ENCODE data around the gene KRT71. TPM values are rescaled to one million over a fixed set of nuclear protein-coding genes. Genes with fewer than 3 reads are reported as not detected.
"Not testable (repeated sequence)": the region's sequence is repeated elsewhere in the genome, so short reads cannot be mapped to it uniquely, and the experiment has no call there.

Gene KRT71
- total RNA-seq, 1 experiment from 2014 or later = not detected

DNA sequence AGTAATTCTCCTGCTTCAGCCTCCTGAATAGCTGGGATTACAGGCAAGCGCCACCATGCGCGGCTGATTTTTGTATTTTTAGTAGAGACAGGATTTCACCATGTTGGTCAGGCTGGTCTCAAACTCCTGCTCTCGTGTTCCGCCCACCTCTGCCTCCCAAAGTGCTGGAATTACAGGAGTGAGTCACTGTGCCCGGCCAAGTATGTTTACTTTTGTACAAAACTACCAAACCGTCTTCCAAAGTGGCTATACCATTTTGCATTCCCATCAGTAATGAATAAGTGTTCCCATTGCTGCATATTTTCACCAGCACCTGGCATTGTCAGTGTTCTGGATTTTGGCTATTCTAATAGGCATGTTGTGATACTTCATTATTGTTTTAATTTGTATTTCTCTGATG is 51.5 kb downstream of the KRT71 start (continued):
- TF ChIP-seq, protein P1, sequence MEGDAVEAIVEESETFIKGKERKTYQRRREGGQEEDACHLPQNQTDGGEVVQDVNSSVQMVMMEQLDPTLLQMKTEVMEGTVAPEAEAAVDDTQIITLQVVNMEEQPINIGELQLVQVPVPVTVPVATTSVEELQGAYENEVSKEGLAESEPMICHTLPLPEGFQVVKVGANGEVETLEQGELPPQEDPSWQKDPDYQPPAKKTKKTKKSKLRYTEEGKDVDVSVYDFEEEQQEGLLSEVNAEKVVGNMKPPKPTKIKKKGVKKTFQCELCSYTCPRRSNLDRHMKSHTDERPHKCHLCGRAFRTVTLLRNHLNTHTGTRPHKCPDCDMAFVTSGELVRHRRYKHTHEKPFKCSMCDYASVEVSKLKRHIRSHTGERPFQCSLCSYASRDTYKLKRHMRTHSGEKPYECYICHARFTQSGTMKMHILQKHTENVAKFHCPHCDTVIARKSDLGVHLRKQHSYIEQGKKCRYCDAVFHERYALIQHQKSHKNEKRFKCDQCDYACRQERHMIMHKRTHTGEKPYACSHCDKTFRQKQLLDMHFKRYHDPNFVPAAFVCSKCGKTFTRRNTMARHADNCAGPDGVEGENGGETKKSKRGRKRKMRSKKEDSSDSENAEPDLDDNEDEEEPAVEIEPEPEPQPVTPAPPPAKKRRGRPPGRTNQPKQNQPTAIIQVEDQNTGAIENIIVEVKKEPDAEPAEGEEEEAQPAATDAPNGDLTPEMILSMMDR (IDR thresholded peaks at IDR 0.05) = no peak
- TF ChIP-seq, protein P2, sequence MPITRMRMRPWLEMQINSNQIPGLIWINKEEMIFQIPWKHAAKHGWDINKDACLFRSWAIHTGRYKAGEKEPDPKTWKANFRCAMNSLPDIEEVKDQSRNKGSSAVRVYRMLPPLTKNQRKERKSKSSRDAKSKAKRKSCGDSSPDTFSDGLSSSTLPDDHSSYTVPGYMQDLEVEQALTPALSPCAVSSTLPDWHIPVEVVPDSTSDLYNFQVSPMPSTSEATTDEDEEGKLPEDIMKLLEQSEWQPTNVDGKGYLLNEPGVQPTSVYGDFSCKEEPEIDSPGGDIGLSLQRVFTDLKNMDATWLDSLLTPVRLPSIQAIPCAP (CRISPR knock-in tag; IDR thresholded peaks at IDR 0.05) = no peak
- TF ChIP-seq ERG (CRISPR knock-in tag; IDR thresholded peaks at IDR 0.05) = no peak
- TF ChIP-seq ZNF396 (CRISPR knock-in tag; IDR thresholded peaks at IDR 0.05; ENCODE audit: borderline replicate concordance) = no peak
- TF ChIP-seq GTF2I (CRISPR knock-in tag; conservative IDR thresholded peaks at IDR 0.05) = no peak
- TF ChIP-seq ZNF121 (CRISPR knock-in tag; IDR thresholded peaks at IDR 0.05) = no peak
- TF ChIP-seq, protein P3, sequence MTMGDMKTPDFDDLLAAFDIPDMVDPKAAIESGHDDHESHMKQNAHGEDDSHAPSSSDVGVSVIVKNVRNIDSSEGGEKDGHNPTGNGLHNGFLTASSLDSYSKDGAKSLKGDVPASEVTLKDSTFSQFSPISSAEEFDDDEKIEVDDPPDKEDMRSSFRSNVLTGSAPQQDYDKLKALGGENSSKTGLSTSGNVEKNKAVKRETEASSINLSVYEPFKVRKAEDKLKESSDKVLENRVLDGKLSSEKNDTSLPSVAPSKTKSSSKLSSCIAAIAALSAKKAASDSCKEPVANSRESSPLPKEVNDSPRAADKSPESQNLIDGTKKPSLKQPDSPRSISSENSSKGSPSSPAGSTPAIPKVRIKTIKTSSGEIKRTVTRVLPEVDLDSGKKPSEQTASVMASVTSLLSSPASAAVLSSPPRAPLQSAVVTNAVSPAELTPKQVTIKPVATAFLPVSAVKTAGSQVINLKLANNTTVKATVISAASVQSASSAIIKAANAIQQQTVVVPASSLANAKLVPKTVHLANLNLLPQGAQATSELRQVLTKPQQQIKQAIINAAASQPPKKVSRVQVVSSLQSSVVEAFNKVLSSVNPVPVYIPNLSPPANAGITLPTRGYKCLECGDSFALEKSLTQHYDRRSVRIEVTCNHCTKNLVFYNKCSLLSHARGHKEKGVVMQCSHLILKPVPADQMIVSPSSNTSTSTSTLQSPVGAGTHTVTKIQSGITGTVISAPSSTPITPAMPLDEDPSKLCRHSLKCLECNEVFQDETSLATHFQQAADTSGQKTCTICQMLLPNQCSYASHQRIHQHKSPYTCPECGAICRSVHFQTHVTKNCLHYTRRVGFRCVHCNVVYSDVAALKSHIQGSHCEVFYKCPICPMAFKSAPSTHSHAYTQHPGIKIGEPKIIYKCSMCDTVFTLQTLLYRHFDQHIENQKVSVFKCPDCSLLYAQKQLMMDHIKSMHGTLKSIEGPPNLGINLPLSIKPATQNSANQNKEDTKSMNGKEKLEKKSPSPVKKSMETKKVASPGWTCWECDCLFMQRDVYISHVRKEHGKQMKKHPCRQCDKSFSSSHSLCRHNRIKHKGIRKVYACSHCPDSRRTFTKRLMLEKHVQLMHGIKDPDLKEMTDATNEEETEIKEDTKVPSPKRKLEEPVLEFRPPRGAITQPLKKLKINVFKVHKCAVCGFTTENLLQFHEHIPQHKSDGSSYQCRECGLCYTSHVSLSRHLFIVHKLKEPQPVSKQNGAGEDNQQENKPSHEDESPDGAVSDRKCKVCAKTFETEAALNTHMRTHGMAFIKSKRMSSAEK (CRISPR knock-in tag; IDR thresholded peaks at IDR 0.05; ENCODE audit: borderline replicate concordance) = no peak

GRCh38 chr12:52500574-52500973 is 52.4 kb downstream of the KRT71 start:
- H3K27me3 Mint-ChIP-seq (ENCODE audit: low read depth); POLR2A ChIA-PET; H3K9me3 Mint-ChIP-seq; H3K36me3 Mint-ChIP-seq; ATAC-seq; H3K27ac Mint-ChIP-seq; DNase-seq (ENCODE audit: low spot score); H3K4me3 Mint-ChIP-seq: not testable (repeated sequence)
- CTCF ChIA-PET = interaction anchor here (0.8 to 1.2 kb wide), 3 partner anchors 27 to 370 kb away, joined by 3 to 4 read pairs (median 3); partner anchors contain the start of gene KRT6C
- peaks cover 17% of the 10 kb centered on the region for H3K4me1 Mint-ChIP-seq

DNA sequence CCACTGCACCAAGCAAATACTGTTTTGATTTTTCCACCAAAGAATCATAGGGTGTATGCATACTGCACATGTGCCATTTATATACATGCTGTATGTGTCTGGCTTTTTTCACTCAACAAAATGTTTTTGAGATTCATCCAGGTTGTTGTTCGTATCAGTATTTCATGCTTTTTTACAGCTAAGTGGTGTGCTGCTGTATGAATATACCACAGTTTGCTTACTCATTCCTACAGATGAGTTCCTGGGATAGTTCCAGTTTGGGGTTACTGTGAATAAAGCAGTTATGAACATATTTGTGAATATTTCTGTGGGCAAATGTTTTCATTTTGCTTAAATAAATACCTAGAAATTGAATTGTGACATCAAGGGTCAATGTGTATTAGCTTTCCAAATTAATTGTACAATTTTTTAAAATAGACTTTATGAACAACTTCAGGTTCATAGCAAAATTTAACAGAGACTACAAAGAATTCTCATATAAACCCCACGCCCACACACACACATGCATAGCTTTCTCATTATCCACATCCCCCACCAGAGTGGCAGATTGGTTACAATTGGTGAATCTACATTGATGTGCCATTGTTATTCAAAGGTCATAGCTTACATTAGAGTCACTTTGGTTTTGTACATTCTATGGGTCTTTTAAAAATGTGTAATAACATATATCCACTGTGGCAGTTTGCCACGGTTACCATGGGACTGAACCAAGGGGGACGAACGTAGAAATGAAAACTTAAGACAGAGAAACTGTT is 53.0 kb downstream of the KRT71 start:
- no peak for DNase-seq (ENCODE audit: low spot score)
- TF ChIP-seq E2F5 (CRISPR knock-in tag; IDR thresholded peaks at IDR 0.05) (no peak), OVOL2 (CRISPR knock-in tag; IDR thresholded peaks at IDR 0.05; ENCODE audit: borderline replicate concordance) (no peak), ESRRA (CRISPR knock-in tag; IDR thresholded peaks at IDR 0.05; ENCODE audit: borderline replicate concordance) (no peak), CDX4 (CRISPR knock-in tag; IDR thresholded peaks at IDR 0.05; ENCODE audit: borderline replicate concordance) (no peak), AFF4 (CRISPR knock-in tag; IDR thresholded peaks at IDR 0.05; ENCODE audit: borderline replicate concordance) (no peak), ERG (CRISPR knock-in tag; IDR thresholded peaks at IDR 0.05) (no peak), NFATC4 (CRISPR knock-in tag; IDR thresholded peaks at IDR 0.05) (no peak), RORB (CRISPR knock-in tag; IDR thresholded peaks at IDR 0.05) (no peak), TCF7 (CRISPR knock-in tag; IDR thresholded peaks at IDR 0.05; ENCODE audit: low read depth) (no peak), TEAD4 (CRISPR knock-in tag; IDR thresholded peaks at IDR 0.05) (no peak)

More for the DNA sequence above, 53.0 kb downstream of the KRT71 start:
- Mint-ChIP-seq H3K36me3 (no peaks in the 10 kb centered on the region), H3K27ac (no peak overlapping the region), H3K9me3 (no peaks in the 10 kb centered on the region), H3K4me3 (no peak overlapping the region), H3K4me1 (peaks cover 23% of the 10 kb centered on the region), H3K27me3 (ENCODE audit: low read depth) (peaks cover 2% of the 10 kb centered on the region; the same call in 1 of the 2 replicates)
- ATAC-seq = no peak
- CTCF ChIA-PET = interaction anchor here (0.8 to 1.2 kb wide), 3 partner anchors 26 to 371 kb away, joined by 3 to 4 read pairs (median 3); partner anchors contain the start of gene KRT6C
- POLR2A ChIA-PET = no interaction called here

All from WTC11 (cell line).